NCI-H2081 treated with DMSO at 0.1 percent for 48 hours (cell line): ENCODE measurements around the gene FUZ.

Source experiments
- DNase-seq: peaks from one replicate; lab custom pipeline; 2025; lab: John Stamatoyannopoulos, UW

Gene FUZ

GRCh38 chr19:49851456-49852259 lies 38.6 kb upstream of the FUZ start:
- DNase-seq: no peak

- DNase-seq: peak; percentile 54
These were observed 37.6 kb upstream of the FUZ start, which contains the start of gene PTOV1 for GRCh38 chr19:49850487-49851342. PTOV1 (plus strand) TSS chr19:49851159.

GRCh38 chr19:49850221-49850486 lies 37.1 kb upstream of the FUZ start:
- no peak for DNase-seq

GRCh38 chr19:49849433-49850220 lies 36.5 kb upstream of the FUZ start:
- DNase-seq: no peak

- DNase-seq: no peak
These were observed 35.8 kb upstream of the FUZ start for GRCh38 chr19:49848938-49849337.

- DNase-seq: no peak
These were observed 34.9 kb upstream of the FUZ start for GRCh38 chr19:49847731-49848696.

GRCh38 chr19:49846408-49846807 lies 33.3 kb upstream of the FUZ start:
- DNase-seq: no peak

GRCh38 chr19:49845414-49845813 lies 32.3 kb upstream of the FUZ start:
- no peak for DNase-seq

GRCh38 chr19:49844138-49845095 lies 31.3 kb upstream of the FUZ start:
- DNase-seq: no peak

GRCh38 chr19:49843265-49843664 lies 30.2 kb upstream of the FUZ start:
- DNase-seq: no peak

GRCh38 chr19:49840736-49841249 lies 27.7 kb upstream of the FUZ start:
- DNase-seq: no peak

GRCh38 chr19:49840321-49840720 lies 27.2 kb upstream of the FUZ start:
- DNase-seq: no peak

GRCh38 chr19:49839713-49840112 lies 26.6 kb upstream of the FUZ start:
- DNase-seq: no peak

GRCh38 chr19:49838885-49839588 lies 25.9 kb upstream of the FUZ start:
- DNase-seq: no peak

- no peak for DNase-seq
These were observed 24.3 kb upstream of the FUZ start for GRCh38 chr19:49837425-49837824.

GRCh38 chr19:49837009-49837310 lies 23.9 kb upstream of the FUZ start:
- DNase-seq: no peak

- DNase-seq: no peak
These were observed 23.3 kb upstream of the FUZ start for GRCh38 chr19:49836176-49837008.

- DNase-seq: no peak
These were observed 22.5 kb upstream of the FUZ start for GRCh38 chr19:49835562-49835961.

GRCh38 chr19:49833599-49833998 lies 20.5 kb upstream of the FUZ start:
- no peak for DNase-seq
